Smooth muscle cell of the umbilical artery (primary cell): ENCODE measurements around the gene SUN5. TPM values are rescaled to one million over a fixed set of nuclear protein-coding genes. Genes with fewer than 3 reads are reported as not detected.

Experiments
- total RNA-seq: library from RNA; depleted of rRNA; stranded (reverse); fragments of >200 nt; gene quantifications from 2 replicates; pipeline ENCODE4 v1.2.3, GENCODE V29; 2014

SUN5 gene
- total RNA-seq, result not detected in 2 replicates

DNA sequence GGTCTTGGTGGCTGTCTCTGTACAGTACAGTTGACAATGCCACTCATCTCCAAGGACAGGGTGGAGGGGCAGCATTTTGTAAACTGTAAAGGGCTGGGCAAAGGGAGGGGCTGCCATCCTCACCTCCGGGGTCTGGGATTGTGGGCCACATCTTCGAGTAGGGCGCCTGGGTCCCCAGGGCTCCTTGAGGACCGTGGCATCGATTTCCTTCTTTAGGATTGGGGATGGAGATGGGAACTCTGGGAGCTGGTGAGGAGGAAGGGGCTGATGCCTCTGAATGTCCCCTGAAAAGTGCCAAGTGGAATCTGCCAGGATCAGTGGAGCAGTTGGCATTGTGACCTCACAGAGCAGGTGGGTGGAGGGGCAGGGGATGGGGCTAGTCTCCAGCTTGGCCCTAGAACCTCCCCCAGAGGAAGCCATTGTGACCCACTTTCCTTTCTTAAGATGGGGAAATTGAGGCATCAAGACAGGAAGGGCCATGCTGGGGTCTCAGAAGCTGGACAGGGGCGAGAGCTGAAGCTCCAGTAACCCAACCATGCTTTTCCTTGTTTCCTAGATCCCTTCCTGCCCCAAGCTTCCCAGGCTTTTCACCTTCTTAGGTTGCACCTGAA is at the start of gene SUN5:
SUN5 (minus strand) TSS at position 293 of the 611 bp plus-strand sequence; CDS start at position 200, 93 bp downstream.

DNA sequence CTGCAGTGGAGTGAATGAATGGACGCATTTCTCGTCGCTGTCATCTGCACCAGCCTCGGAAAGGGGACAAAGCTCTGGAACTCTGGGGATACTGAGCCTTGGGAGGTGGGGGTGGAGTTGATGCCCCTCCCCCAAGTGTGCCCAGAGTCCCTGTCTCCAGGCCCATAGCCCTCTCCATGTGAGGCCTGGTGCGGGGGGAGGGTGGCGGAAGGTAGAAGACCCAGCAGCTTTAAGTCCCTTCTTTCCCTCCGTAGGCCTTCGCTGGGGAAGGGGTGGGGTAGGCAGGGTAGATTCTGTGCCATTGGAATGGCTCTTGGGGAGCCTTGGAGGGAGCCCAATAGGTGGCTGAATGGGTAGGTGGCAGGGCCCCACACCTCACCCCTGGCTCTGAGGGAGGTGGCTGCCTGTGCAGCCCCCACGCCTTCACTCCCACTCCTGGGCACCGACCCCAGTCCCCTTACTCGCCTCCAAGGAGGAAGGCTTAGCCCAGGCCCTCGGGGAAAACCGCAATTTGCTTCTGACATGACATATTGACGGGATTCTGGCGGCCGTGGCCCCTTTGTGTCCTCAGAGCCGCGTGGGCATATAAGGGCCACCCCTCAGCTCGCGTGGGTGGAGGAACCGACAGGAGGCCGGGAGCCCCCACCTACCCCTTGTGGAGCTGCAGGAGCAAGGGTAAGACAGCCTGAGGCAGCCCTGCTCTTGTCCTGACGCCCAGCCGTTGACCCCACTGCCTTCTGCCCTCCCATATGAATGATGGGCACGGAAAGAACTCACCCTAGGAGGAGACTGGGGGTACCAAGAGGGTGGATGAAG is 49.3 kb upstream of the SUN5 start, which contains the start of gene BPIFB3:
BPIFB3 (plus strand) TSS at position 613 of the 816 bp plus-strand sequence. CDS start 1,533 bp downstream, outside the sequence.

GRCh38 chr20:33031531-33031930 is 27.3 kb upstream of the SUN5 start, which contains the start of gene BPIFB6:
TSS of gene BPIFB6 (plus strand) at chr20:33031648. CDS start at chr20:33031648, 0 bp downstream.

DNA sequence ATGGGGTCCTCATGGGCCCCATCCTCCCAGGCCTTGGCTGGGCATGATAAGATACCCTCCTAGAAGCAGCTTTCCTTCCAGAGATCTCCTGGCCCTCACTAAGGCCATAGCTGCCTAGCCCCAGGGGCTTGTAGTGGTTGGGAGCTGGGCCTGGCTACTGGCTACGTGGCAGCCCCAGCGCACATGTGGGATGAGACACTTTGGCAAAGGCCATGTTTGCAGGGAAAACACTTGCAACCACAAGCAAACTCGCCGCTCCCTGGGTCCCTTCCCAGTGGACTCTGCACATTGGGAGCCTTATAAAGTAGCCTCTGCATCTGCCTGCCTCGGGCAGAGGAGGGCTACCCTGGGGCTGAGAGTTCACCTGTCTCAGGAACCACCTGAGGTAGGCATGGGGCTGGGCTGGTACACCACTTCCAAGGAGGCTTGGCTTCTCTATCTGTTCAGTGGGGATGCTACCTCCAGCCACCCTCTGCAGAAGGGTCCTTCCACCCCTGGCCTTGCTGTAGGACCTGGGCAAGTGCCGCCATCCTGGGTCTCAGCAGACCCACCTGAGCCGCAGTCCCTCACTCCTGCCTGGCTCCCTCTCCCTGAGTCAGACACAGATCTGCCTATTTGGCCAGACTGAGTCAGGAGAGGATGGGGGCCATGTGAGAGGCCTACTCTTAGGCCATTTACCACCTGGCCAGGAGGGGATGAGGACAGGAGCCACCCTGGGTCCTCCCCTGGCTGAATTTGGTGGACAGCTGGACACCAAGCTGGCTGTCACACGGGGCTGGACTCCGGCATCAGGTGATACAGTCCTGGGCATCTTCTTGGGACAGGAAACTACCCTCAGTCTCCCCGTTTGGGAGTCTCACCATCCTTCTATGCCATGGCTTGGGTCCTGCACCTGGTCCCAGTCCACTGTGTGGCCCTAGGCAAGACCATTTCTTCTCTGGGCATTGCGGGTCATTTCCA is 3.4 kb upstream of the SUN5 start, which contains the start of gene BPIFB2:
BPIFB2 (plus strand) TSS at position 329 of the 960 bp plus-strand sequence. CDS start 871 bp downstream, outside the sequence.

Other genes with a start within 250 kb of the SUN5 start
- gene DNMT3B, start 242.0 kb downstream of the SUN5 start, total RNA-seq, result 1.5 TPM in 2 replicates
- gene MAPRE1, start 184.5 kb downstream of the SUN5 start, total RNA-seq, result 114 and 155 TPM in 2 replicates
- gene EFCAB8, start 145.5 kb downstream of the SUN5 start, total RNA-seq, result under 0.01 and 0.97 TPM in 2 replicates
- not detected in 2 replicates for gene BPIFB2, start 3.3 kb upstream of the SUN5 start, total RNA-seq
- gene BPIFB6, start 27.2 kb upstream of the SUN5 start, total RNA-seq, result not detected in 2 replicates
- not detected in 2 replicates for gene BPIFB3, start 49.5 kb upstream of the SUN5 start, total RNA-seq
- gene BPIFB4, start 75.2 kb upstream of the SUN5 start, total RNA-seq, result not detected in 2 replicates
- not detected in 2 replicates for gene BPIFA2, start 163.7 kb upstream of the SUN5 start, total RNA-seq
- gene BPIFA3, start 212.9 kb upstream of the SUN5 start, total RNA-seq, result not detected in 2 replicates
- gene BPIFA1, start 231.6 kb upstream of the SUN5 start, total RNA-seq, result not detected in 2 replicates